Mesothelial cell of epicardium (in vitro differentiated cells): ENCODE results near the gene MYH9. TPM values are rescaled to one million over a fixed set of nuclear protein-coding genes. Genes with fewer than 3 reads are reported as not detected.
A peak's percentile ranks its signal among the peaks of the same experiment; 100 is the strongest.

Experiments
- DNase-seq, 2 experiments: peaks; one replicate each; pipeline ENCODE4 v3.0.0; 2021; ENCODE audit warnings: low spot score in 2 of 2; ENCODE audit not compliant: unreplicated experiment in 2 of 2
- H3K27ac Mint-ChIP-seq: 2 replicates; pipeline ENCODE4 v1.8.0; 2021; ENCODE audit warnings: mixed read lengths
- H3K27me3 Mint-ChIP-seq: 2 replicates; pipeline ENCODE4 v1.8.0; 2021; ENCODE audit warnings: low read depth, mixed read lengths
- H3K36me3 Mint-ChIP-seq: 2 replicates; pipeline ENCODE4 v1.8.0; 2021; ENCODE audit warnings: mixed read lengths
- H3K4me1 Mint-ChIP-seq: 2 replicates; pipeline ENCODE4 v1.8.0; 2021; ENCODE audit warnings: mixed read lengths
- H3K4me3 Mint-ChIP-seq: 2 replicates; pipeline ENCODE4 v1.8.0; 2021; ENCODE audit warnings: mild to moderate bottlenecking, moderate library complexity, mixed read lengths
- H3K9me3 Mint-ChIP-seq: 2 replicates; pipeline ENCODE4 v1.8.0; 2021; ENCODE audit warnings: mixed read lengths
- total RNA-seq: library from RNA; stranded (reverse); gene quantifications from 3 replicates; pipeline ENCODE4 v1.2.1, GENCODE V29; 2021
- TF ChIP-seq, protein P1 (sequence below): fragments of 200-600 bp; sonication (generic); IDR thresholded peaks from one replicate; pipeline ENCODE4 v1.5.0; 2021; ENCODE audit warnings: antibody characterized with exemption; ENCODE audit not compliant: unreplicated experiment

The MYH9 gene
- total RNA-seq, 1 donor from 2014 or later: 341 TPM

DNA sequence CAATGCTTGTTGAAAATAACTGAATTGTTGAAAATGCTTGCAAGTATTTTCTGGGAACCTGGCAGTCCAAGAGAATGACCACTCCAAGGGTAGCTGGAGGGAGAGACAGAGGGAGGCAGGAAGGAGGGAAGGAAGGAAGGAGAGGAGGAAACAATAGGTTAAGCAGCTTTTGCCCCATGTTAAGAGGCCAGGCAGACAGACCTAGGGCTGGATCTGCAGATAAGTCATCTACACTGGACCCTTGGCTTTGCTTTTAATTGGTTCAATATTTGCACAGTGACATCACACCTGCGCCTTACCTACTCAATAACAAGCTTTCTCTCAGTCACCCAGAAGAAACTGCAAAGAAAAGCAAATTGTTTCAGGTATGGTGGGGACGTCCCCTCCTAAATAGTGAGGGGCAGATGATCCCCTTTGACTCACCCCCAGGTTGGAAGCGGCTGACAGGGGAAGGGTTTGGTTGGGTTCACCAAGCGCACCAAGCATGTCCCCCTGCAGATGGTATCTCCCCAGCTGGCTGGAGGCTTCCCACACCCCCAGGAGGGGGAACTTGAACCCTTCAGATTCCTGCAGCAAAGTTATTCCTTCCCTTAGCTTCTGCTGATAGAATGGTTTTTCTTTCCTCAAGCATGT lies 24.3 kb downstream of the MYH9 start:
- no peaks in the 10 kb centered on the region for H3K36me3 Mint-ChIP-seq
- H3K4me3 Mint-ChIP-seq: no peak overlapping the region
- H3K4me1 Mint-ChIP-seq: peaks cover 89% of the 10 kb centered on the region
- no peaks in the 10 kb centered on the region for H3K27me3 Mint-ChIP-seq
- H3K9me3 Mint-ChIP-seq: no peaks in the 10 kb centered on the region
- DNase-seq: no peak
- TF ChIP-seq, protein P1, sequence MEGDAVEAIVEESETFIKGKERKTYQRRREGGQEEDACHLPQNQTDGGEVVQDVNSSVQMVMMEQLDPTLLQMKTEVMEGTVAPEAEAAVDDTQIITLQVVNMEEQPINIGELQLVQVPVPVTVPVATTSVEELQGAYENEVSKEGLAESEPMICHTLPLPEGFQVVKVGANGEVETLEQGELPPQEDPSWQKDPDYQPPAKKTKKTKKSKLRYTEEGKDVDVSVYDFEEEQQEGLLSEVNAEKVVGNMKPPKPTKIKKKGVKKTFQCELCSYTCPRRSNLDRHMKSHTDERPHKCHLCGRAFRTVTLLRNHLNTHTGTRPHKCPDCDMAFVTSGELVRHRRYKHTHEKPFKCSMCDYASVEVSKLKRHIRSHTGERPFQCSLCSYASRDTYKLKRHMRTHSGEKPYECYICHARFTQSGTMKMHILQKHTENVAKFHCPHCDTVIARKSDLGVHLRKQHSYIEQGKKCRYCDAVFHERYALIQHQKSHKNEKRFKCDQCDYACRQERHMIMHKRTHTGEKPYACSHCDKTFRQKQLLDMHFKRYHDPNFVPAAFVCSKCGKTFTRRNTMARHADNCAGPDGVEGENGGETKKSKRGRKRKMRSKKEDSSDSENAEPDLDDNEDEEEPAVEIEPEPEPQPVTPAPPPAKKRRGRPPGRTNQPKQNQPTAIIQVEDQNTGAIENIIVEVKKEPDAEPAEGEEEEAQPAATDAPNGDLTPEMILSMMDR: no peak
- peak overlapping the region; percentile 98 for H3K27ac Mint-ChIP-seq

DNA sequence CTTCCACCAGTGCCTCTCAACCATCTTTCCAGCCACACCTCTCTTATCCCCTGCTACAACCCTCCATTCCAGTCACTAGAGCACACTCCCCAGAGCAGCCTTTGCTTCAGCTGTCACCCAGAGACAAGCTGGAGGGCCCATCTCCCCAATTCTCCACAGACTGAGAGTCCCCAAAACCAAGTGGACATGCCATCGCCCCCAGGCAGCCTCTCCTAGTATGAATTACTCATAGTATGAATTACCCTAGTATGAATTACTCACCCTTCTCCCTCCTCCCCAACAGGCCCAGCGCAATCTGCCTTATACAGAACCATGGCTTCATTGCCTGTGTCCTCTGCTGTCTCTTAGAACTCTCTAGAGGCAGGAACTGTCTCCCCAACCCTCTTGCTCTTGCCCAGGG lies 24.8 kb downstream of the MYH9 start:
- TF ChIP-seq, protein P1: no peak
- no peak overlapping the region for H3K4me3 Mint-ChIP-seq

DNA sequence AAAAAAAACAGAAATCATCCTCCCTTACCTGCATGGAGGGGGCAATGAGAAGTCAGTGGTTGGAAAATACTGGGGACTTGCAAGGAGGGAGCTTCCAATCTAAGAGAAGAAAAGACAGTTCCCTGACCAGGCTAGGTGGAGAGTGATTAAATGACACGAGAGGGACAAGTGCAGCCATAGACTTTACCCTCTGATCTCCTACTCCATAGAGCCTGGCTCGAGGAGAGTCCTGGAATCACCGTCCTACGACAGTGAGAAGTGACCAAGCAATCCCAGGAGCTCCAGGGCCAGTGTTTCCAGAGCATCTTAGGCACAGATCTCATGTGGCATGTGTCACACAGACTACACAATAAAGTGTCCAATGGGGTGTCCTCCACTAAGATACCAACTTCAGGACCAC lies 25.7 kb downstream of the MYH9 start:
- no peak overlapping the region for H3K4me3 Mint-ChIP-seq
- no peaks in the 10 kb centered on the region for H3K27me3 Mint-ChIP-seq
- no peak for DNase-seq
- H3K27ac Mint-ChIP-seq: peak overlapping the region; percentile 98
- H3K36me3 Mint-ChIP-seq: peaks cover under 1% of the 10 kb centered on the region
- H3K4me1 Mint-ChIP-seq: peaks cover 82% of the 10 kb centered on the region
- TF ChIP-seq, protein P1: no peak
- H3K9me3 Mint-ChIP-seq: no peaks in the 10 kb centered on the region

More for the DNA sequence above, 24.8 kb downstream of the MYH9 start:
- H3K4me1 Mint-ChIP-seq: peaks cover 85% of the 10 kb centered on the region
- peak overlapping the region; percentile 98 for H3K27ac Mint-ChIP-seq
- no peaks in the 10 kb centered on the region for H3K36me3 Mint-ChIP-seq
- no peaks in the 10 kb centered on the region for H3K27me3 Mint-ChIP-seq
- no peak for DNase-seq
- no peaks in the 10 kb centered on the region for H3K9me3 Mint-ChIP-seq

DNA sequence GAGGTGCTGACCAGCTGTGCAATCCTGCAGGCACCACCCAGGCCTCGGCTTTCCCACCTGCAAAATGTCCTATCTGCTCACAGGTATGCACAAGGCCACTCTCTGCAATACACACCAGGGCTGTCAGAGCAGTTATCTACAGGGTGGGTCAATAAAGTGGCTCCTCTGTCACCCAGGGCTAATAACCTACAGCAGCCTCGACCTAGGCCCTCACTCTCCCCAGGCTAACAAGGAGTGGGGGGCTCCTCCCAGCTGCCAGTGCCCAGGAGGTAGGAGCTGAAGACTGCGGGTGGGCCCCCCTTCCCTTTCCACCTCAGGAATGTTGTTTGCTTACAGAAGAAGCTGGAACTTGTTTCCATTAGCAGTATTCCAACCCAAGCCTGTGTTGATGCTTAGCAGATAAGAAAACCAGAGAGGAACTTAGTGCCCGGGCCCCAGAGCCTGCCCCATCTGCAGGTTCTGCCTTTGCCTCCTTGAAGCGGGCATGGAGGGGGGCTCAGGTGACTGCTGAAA lies 26.8 kb downstream of the MYH9 start:
- peaks cover 3% of the 10 kb centered on the region for H3K36me3 Mint-ChIP-seq
- no peak for DNase-seq
- H3K4me3 Mint-ChIP-seq: no peak overlapping the region
- TF ChIP-seq, protein P1: no peak
- peak overlapping the region; percentile 98 for H3K27ac Mint-ChIP-seq
- peaks cover 75% of the 10 kb centered on the region for H3K4me1 Mint-ChIP-seq
- H3K9me3 Mint-ChIP-seq: no peaks in the 10 kb centered on the region
- no peaks in the 10 kb centered on the region for H3K27me3 Mint-ChIP-seq

DNA sequence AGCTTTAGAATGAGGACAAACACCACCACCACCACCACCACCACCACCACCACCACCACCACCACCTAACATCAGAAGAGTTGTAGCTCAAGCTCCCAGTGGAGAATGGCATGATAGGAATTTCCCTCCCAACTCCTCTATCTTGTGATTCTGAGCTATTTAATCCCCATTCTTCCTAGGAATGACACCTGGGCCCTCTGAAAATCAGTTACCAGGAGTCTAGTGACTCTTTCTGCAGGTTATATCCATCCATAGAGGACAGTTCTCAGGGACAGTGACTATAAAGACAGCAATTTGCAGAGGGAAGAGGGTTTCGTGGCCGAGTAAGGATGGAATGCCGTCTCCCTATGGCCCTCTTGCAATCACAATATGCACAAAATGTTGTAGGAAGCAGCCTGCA lies 27.8 kb downstream of the MYH9 start:
- Mint-ChIP-seq H3K4me1 (peaks cover 79% of the 10 kb centered on the region), H3K9me3 (no peaks in the 10 kb centered on the region), H3K27me3 (no peaks in the 10 kb centered on the region), H3K4me3 (peak overlapping the region; percentile 6), H3K27ac (peak overlapping the region; percentile 98), H3K36me3 (peaks cover 3% of the 10 kb centered on the region)
- TF ChIP-seq, protein P1: no peak
- no peak for DNase-seq
